Measurements from ENCODE around the gene FAM168A.

DNA sequence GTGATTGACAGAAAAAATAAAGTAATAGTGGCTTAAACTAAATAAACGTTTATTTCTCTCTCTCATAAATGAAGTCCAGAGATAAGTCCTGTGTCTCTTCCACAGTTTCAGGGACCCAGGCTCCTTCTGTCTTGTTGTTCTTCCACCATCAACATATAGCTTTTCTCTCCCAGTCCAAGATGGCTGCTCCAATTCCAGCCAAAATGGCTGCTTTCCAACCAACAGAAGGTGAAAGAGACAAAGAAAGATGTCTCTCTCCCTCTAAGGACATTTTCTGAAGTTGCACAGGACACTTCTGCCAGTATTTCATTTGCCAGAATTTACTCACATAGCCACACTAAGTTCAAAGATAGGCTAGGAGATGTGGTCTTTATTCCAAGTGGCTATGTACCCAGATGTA, 39.1 kb upstream of the FAM168A start:
- no peak for TF ChIP-seq EZH2 (IDR thresholded peaks at IDR 0.05; ENCODE audit: borderline replicate concordance, low read length)
- TF ChIP-seq, protein P1, sequence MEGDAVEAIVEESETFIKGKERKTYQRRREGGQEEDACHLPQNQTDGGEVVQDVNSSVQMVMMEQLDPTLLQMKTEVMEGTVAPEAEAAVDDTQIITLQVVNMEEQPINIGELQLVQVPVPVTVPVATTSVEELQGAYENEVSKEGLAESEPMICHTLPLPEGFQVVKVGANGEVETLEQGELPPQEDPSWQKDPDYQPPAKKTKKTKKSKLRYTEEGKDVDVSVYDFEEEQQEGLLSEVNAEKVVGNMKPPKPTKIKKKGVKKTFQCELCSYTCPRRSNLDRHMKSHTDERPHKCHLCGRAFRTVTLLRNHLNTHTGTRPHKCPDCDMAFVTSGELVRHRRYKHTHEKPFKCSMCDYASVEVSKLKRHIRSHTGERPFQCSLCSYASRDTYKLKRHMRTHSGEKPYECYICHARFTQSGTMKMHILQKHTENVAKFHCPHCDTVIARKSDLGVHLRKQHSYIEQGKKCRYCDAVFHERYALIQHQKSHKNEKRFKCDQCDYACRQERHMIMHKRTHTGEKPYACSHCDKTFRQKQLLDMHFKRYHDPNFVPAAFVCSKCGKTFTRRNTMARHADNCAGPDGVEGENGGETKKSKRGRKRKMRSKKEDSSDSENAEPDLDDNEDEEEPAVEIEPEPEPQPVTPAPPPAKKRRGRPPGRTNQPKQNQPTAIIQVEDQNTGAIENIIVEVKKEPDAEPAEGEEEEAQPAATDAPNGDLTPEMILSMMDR (conservative IDR thresholded peaks at IDR 0.05 in 1 of 2, IDR thresholded peaks at IDR 0.05 in 1 of 2; ENCODE audit: extremely low read depth in 1 of 2, insufficient read depth in 1 of 2, low read depth in 1 of 2, low read length in 2 of 2), result no peak

Data from mammary epithelial cell (primary cell).